H9 (cell line): Measurements from ENCODE around the gene PLEK2. TPM values are rescaled to one million over a fixed set of nuclear protein-coding genes. Genes with fewer than 3 reads are reported as not detected.
A peak's percentile ranks its signal among the peaks of the same experiment; 100 is the strongest.

Experiments used
- DNase-seq: peaks from one replicate; pipeline ENCODE4 v3.0.0-alpha.2; 2017
- H2AFZ ChIP-seq: one replicate; pipeline ENCODE4 v1.6.1; 2013; ENCODE audit warnings: mild to moderate bottlenecking, low read length, control low read depth, moderate library complexity
- H2AK5ac ChIP-seq: 2 replicates; pipeline ENCODE4 v1.6.1; 2013; ENCODE audit warnings: low read length, control low read depth, mixed read lengths; ENCODE audit not compliant: insufficient read length
- H2BK120ac ChIP-seq: one replicate; pipeline ENCODE4 v1.6.1; 2013; ENCODE audit warnings: low read depth, mild to moderate bottlenecking, low read length, control low read depth, inconsistent platforms; ENCODE audit not compliant: poor library complexity, severe bottlenecking
- H2BK12ac ChIP-seq: 2 replicates; pipeline ENCODE4 v1.6.1; 2013; ENCODE audit warnings: low read length, control low read depth, mixed read lengths, low read depth; ENCODE audit not compliant: insufficient read length
- H2BK15ac ChIP-seq: 2 replicates; pipeline ENCODE4 v1.6.1; 2013; ENCODE audit warnings: low read depth, low read length, control low read depth
- H2BK20ac ChIP-seq: one replicate; pipeline ENCODE4 v1.6.1; 2013; ENCODE audit warnings: low read depth, mild to moderate bottlenecking, low read length, control low read depth, inconsistent platforms; ENCODE audit not compliant: poor library complexity, severe bottlenecking
- H2BK5ac ChIP-seq: 2 replicates; pipeline ENCODE4 v1.6.1; 2013; ENCODE audit warnings: low read length, control low read depth, mixed read lengths; ENCODE audit not compliant: insufficient read length
- H3K14ac ChIP-seq: 2 replicates; pipeline ENCODE4 v1.6.1; 2013; ENCODE audit warnings: low read length, control low read depth; ENCODE audit not compliant: insufficient read depth
- H3K18ac ChIP-seq: 2 replicates; pipeline ENCODE4 v1.6.1; 2013; ENCODE audit warnings: low read depth, mild to moderate bottlenecking, mixed read lengths, low read length, control low read depth; ENCODE audit not compliant: insufficient read length
- H3K23ac ChIP-seq: 2 replicates; pipeline ENCODE4 v1.6.1; 2013; ENCODE audit warnings: low read length, control low read depth, mixed read lengths, low read depth; ENCODE audit not compliant: insufficient read length
- H3K23me2 ChIP-seq: 2 replicates; pipeline ENCODE4 v1.6.1; 2013; ENCODE audit warnings: low read depth, mild to moderate bottlenecking, mixed read lengths, low read length, control low read depth; ENCODE audit not compliant: insufficient read length, poor library complexity, severe bottlenecking
- H3K27ac ChIP-seq: 2 replicates; pipeline ENCODE4 v1.5.1; 2013; ENCODE audit warnings: low read length, control low read depth, mixed read lengths, low read depth; ENCODE audit not compliant: insufficient read length
- H3K27me3 ChIP-seq: 2 replicates; pipeline ENCODE4 v1.6.1; 2013; ENCODE audit warnings: low read length, control low read depth, inconsistent platforms; ENCODE audit not compliant: insufficient read depth
- H3K4ac ChIP-seq: 2 replicates; pipeline ENCODE4 v1.6.1; 2013; ENCODE audit warnings: low read depth, mild to moderate bottlenecking, control low read depth, inconsistent platforms, low read length, moderate library complexity
- H3K4me1 ChIP-seq: 2 replicates; pipeline ENCODE4 v1.6.1; 2013; ENCODE audit warnings: low read length, control low read depth, inconsistent platforms; ENCODE audit not compliant: insufficient read depth
- H3K4me2 ChIP-seq: 2 replicates; pipeline ENCODE4 v1.6.1; 2013; ENCODE audit warnings: low read length, control low read depth, mixed read lengths; ENCODE audit not compliant: insufficient read length, insufficient read depth
- H3K56ac ChIP-seq: 2 replicates; pipeline ENCODE4 v1.6.1; 2013; ENCODE audit warnings: low read depth, mild to moderate bottlenecking, mixed read lengths, low read length, control low read depth; ENCODE audit not compliant: insufficient read length
- H3K79me1 ChIP-seq: 2 replicates; pipeline ENCODE4 v1.6.1; 2013; ENCODE audit warnings: low read depth, mild to moderate bottlenecking, moderate library complexity, low read length, control low read depth, inconsistent platforms; ENCODE audit not compliant: insufficient read depth, poor library complexity, severe bottlenecking
- H3K79me2 ChIP-seq: 2 replicates; pipeline ENCODE4 v1.6.1; 2013; ENCODE audit warnings: low read length, control low read depth, inconsistent platforms; ENCODE audit not compliant: insufficient read depth
- H3K9ac ChIP-seq: 2 replicates; pipeline ENCODE4 v1.6.1; 2013; ENCODE audit warnings: low read length, control low read depth, mixed read lengths; ENCODE audit not compliant: insufficient read length; ENCODE audit errors: extremely low read depth
- H3K9me3 ChIP-seq: one replicate; pipeline ENCODE4 v1.6.1; 2013; ENCODE audit warnings: low read depth, low read length, inconsistent platforms; ENCODE audit not compliant: control insufficient read depth
- H3T11ph ChIP-seq: one replicate; pipeline ENCODE4 v1.6.1; 2013; ENCODE audit warnings: mild to moderate bottlenecking, low read length, control low read depth, inconsistent platforms
- H4K20me1 ChIP-seq: one replicate; pipeline ENCODE4 v1.6.1; 2013; ENCODE audit not compliant: control insufficient read depth, insufficient read length, insufficient read depth
- H4K5ac ChIP-seq: 2 replicates; pipeline ENCODE4 v1.6.1; 2013; ENCODE audit warnings: low read depth, mild to moderate bottlenecking, mixed read lengths, low read length, control low read depth; ENCODE audit not compliant: insufficient read length
- H4K8ac ChIP-seq: replicated peaks from 2 replicates; pipeline ENCODE4 v1.6.1; 2013; ENCODE audit warnings: low read length, control low read depth, mixed read lengths, low read depth; ENCODE audit not compliant: insufficient read length
- H4K91ac ChIP-seq: 2 replicates; pipeline ENCODE4 v1.6.1; 2013; ENCODE audit warnings: low read depth, mild to moderate bottlenecking, moderate library complexity, mixed read lengths, low read length, control low read depth; ENCODE audit not compliant: insufficient read length
- H3K27ac Mint-ChIP-seq, 3 experiments: 2 replicates in 2 of 3; 3 replicates in 1 of 3; pipeline ENCODE4 v1.8.0; 2020 to 2021; ENCODE audit warnings: mixed read lengths in 3 of 3, mild to moderate bottlenecking in 1 of 3, moderate library complexity in 1 of 3
- H3K27me3 Mint-ChIP-seq: 2 replicates; pipeline ENCODE4 v1.8.0; 2021; ENCODE audit warnings: low read depth, mild to moderate bottlenecking, moderate library complexity, mixed read lengths
- H3K36me3 Mint-ChIP-seq, 3 experiments: 2 replicates in 2 of 3; 3 replicates in 1 of 3; pipeline ENCODE4 v1.8.0; 2020 to 2021; ENCODE audit warnings: low read depth in 3 of 3, mixed read lengths in 3 of 3; ENCODE audit not compliant: insufficient read depth in 1 of 3
- H3K4me1 Mint-ChIP-seq, 2 experiments: 2 replicates each; pipeline ENCODE4 v1.8.0; 2020; ENCODE audit warnings: mixed read lengths in 2 of 2
- H3K4me3 Mint-ChIP-seq, 2 experiments: 2 replicates in 1 of 2; 3 replicates in 1 of 2; pipeline ENCODE4 v1.8.0; 2020 to 2021; ENCODE audit warnings: mild to moderate bottlenecking in 2 of 2, mixed read lengths in 2 of 2, moderate library complexity in 1 of 2
- H3K9me3 Mint-ChIP-seq, 2 experiments: 2 replicates in 1 of 2; 3 replicates in 1 of 2; pipeline ENCODE4 v1.8.0; 2020; ENCODE audit warnings: mild to moderate bottlenecking in 2 of 2, mixed read lengths in 2 of 2, moderate library complexity in 1 of 2
- WGBS: extraction: QIAGEN DNeasy Blood & Tissue Kit; methylation state at CpG from one replicate; pipeline ENCODE4 v1.1.7; 2013; ENCODE audit warnings: missing lambda C conversion rate, low lambda C conversion rate, mixed read lengths; ENCODE audit not compliant: insufficient read length; ENCODE audit errors: extremely low coverage; 5-methylcytosine and 5-hydroxymethylcytosine counted together
- total RNA-seq: library from RNA; stranded (reverse); gene quantifications from 2 replicates; pipeline ENCODE4 v1.2.1, GENCODE V29; 2021
- TF ChIP-seq, protein P1 (sequence below): fragments of 200-600 bp; sonication (generic); conservative IDR thresholded peaks from 3 replicates; pipeline ENCODE4 v1.8.0; 2021; ENCODE audit warnings: antibody characterized with exemption, mild to moderate bottlenecking

PLEK2 gene
- total RNA-seq, 1 experiment from 2014 or later, result not detected

DNA sequence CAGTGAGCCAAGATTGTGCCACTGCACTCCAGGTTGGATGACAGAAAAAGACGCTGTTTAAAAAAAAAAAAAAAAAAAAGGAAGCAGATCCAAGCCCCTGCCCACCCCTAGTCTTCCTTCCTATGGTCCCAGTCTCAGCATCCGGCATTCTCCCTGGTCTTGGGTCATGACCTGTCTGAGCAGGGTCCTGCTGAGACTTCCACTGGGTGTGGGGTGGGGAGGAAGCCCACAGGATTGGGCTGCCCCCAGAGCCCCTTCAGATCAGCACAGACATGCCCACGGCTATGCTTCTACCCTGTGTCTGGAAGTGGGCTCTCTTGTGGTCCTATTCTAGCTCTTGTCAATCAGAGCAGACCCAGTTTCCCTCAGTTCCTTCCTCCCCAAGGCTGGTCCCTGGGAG is 12.6 kb upstream of the PLEK2 start:
- Histone ChIP-seq H3T11ph (no peak overlapping the region), H2BK5ac (no peak overlapping the region), H3K18ac (no peak overlapping the region), H3K27me3 (no peaks in the 10 kb centered on the region), H3K4me1 (peaks cover 2% of the 10 kb centered on the region; the same call in 1 of the 2 replicates), H3K23me2 (no peaks in the 10 kb centered on the region), H3K4ac (no peak overlapping the region), H3K14ac (no peak overlapping the region), H3K4me2 (no peak overlapping the region), H3K23ac (no peak overlapping the region), H2BK12ac (no peak overlapping the region), H4K8ac (no peak overlapping the region), H4K20me1 (no peaks in the 10 kb centered on the region), H2AFZ (no peak overlapping the region), H3K9ac (no peak overlapping the region), H3K56ac (no peak overlapping the region), H2AK5ac (no peak overlapping the region), H3K9me3 (no peaks in the 10 kb centered on the region), H2BK120ac (no peak overlapping the region), H3K79me1 (no peaks in the 10 kb centered on the region), H4K5ac (no peak overlapping the region), H2BK20ac (no peak overlapping the region), H3K79me2 (no peaks in the 10 kb centered on the region), H2BK15ac (no peak overlapping the region), H3K27ac (no peak overlapping the region), H4K91ac (no peak overlapping the region)
- H3K27ac Mint-ChIP-seq, result peak overlapping the region in 1 of 3 experiments; percentile 85; a peak in 1 of 7 replicates
- no CpG with 5 or more reads among the region's 3 CpGs for WGBS
- no peak overlapping the region for H3K4me3 Mint-ChIP-seq
- TF ChIP-seq, protein P1, sequence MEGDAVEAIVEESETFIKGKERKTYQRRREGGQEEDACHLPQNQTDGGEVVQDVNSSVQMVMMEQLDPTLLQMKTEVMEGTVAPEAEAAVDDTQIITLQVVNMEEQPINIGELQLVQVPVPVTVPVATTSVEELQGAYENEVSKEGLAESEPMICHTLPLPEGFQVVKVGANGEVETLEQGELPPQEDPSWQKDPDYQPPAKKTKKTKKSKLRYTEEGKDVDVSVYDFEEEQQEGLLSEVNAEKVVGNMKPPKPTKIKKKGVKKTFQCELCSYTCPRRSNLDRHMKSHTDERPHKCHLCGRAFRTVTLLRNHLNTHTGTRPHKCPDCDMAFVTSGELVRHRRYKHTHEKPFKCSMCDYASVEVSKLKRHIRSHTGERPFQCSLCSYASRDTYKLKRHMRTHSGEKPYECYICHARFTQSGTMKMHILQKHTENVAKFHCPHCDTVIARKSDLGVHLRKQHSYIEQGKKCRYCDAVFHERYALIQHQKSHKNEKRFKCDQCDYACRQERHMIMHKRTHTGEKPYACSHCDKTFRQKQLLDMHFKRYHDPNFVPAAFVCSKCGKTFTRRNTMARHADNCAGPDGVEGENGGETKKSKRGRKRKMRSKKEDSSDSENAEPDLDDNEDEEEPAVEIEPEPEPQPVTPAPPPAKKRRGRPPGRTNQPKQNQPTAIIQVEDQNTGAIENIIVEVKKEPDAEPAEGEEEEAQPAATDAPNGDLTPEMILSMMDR, result no peak
- no peaks in the 10 kb centered on the region for H3K9me3 Mint-ChIP-seq
- no peaks in the 10 kb centered on the region; the same call in 1 of the 2 replicates for H3K27me3 Mint-ChIP-seq
- no peaks in the 10 kb centered on the region for H3K36me3 Mint-ChIP-seq
- peaks cover 19 to 21% of the 10 kb centered on the region in 2 experiments for H3K4me1 Mint-ChIP-seq
- DNase-seq, result no peak
